T-helper 17 cell (primary cell): ENCODE measurements around the gene PRR19. TPM values are rescaled to one million over a fixed set of nuclear protein-coding genes. Genes with fewer than 3 reads are reported as not detected.
A peak's percentile ranks its signal among the peaks of the same experiment; 100 is the strongest.
"Not testable (repeated sequence)": the region's sequence is repeated elsewhere in the genome, so short reads cannot be mapped to it uniquely, and the experiment has no call there.

Source experiments
- ATAC-seq: fragments of 150-1000 bp; cut with Tn5 transposase; 2 replicates; pipeline ENCODE4 v1.10.0; 2021; ENCODE audit warnings: mild to moderate bottlenecking, moderate library complexity
- DNase-seq, 3 donors: peaks; one replicate each; pipeline versions ENCODE4 v3.0.0 to v3.0.0-alpha.2; 2020 to 2021
- H3K9me3 ChIP-seq: one replicate; pipeline ENCODE4 v1.7.0; 2013; ENCODE audit warnings: low read length, mild to moderate bottlenecking; ENCODE audit not compliant: control insufficient read depth, poor library complexity, severe bottlenecking
- H3K27ac Mint-ChIP-seq: one replicate; pipeline ENCODE4 v1.8.0; 2022; ENCODE audit warnings: mild to moderate bottlenecking, moderate library complexity, mixed read lengths
- H3K27me3 Mint-ChIP-seq: one replicate; pipeline ENCODE4 v1.8.0; 2022; ENCODE audit warnings: mixed read lengths
- H3K36me3 Mint-ChIP-seq: one replicate; pipeline ENCODE4 v1.8.0; 2022; ENCODE audit warnings: low read depth, mixed read lengths
- H3K4me1 Mint-ChIP-seq: one replicate; pipeline ENCODE4 v1.8.0; 2022; ENCODE audit warnings: mild to moderate bottlenecking, mixed read lengths
- H3K4me3 Mint-ChIP-seq: one replicate; pipeline ENCODE4 v1.8.0; 2022; ENCODE audit warnings: mild to moderate bottlenecking, moderate library complexity, mixed read lengths
- total RNA-seq, 4 donors: library from RNA in 2 of 4; stranded (reverse) in 2 of 4; gene quantifications; one replicate each; pipeline ENCODE4 v1.2.3 and lab custom pipeline; 2022 to 2026

Gene PRR19, protein sequence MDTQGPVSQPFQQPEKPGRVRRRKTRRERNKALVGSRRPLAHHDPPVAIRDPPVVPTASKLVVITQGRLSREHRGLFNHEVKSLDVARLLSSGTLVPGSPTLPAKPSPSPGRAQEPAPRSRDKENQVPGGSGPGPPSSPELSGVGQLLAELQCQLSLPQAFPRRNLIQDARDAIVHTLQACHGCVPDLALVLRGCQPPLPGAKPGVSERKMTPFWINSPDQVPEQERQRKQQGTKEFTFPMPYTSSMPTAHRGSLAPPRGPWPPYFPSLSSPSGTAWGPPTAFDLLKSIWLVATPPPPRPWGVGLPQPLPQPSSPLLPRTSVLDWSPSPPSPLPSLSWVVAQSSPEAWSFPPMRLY
- under 1 TPM in 1 of 2 donors, not detected in 1; 0.50 TPM for total RNA-seq
- total RNA-seq (lab: John Stamatoyannopoulos, UW), result 0.12 to 0.23 reads per million in 2 donors

- H3K36me3 Mint-ChIP-seq, result no peaks in the 10 kb centered on the region
- H3K4me3 Mint-ChIP-seq, result peak within 1 kb of the TSS; percentile 91
- H3K27ac Mint-ChIP-seq, result peak within 1 kb of the TSS; percentile 88
- H3K4me1 Mint-ChIP-seq, result peaks cover 14% of the 10 kb centered on the region
- no peak for DNase-seq
- no peaks in the 10 kb centered on the region for H3K27me3 Mint-ChIP-seq
- no peaks in the 10 kb centered on the region for H3K9me3 ChIP-seq
- peak; percentile 16 for ATAC-seq
These were observed at the start of gene PRR19 for GRCh38 chr19:42301646-42302203. TSS of gene PRR19 (plus strand) at chr19:42302132. CDS start at chr19:42309585, 7,453 bp downstream.

- H3K9me3 ChIP-seq, result no peaks in the 10 kb centered on the region
- H3K27me3 Mint-ChIP-seq, result no peaks in the 10 kb centered on the region
- peak overlapping the region; percentile 96 for H3K4me3 Mint-ChIP-seq
- no peaks in the 10 kb centered on the region for H3K36me3 Mint-ChIP-seq
- DNase-seq (no peak), ATAC-seq (no peak)
- peaks cover 22% of the 10 kb centered on the region for H3K4me1 Mint-ChIP-seq
- peak overlapping the region; percentile 94 for H3K27ac Mint-ChIP-seq
These were observed 49.3 kb upstream of the PRR19 start for GRCh38 chr19:42252365-42253244.

- Mint-ChIP-seq H3K27me3 (no peaks in the 10 kb centered on the region), H3K36me3 (no peaks in the 10 kb centered on the region), H3K4me1 (peaks cover 22% of the 10 kb centered on the region), H3K4me3 (peak overlapping the region; percentile 96), H3K27ac (peak overlapping the region; percentile 94)
- no peaks in the 10 kb centered on the region for H3K9me3 ChIP-seq
- DNase-seq, result peak; percentile 37 to 63 (median 58)
- peak; percentile 32 for ATAC-seq
These were observed 48.5 kb upstream of the PRR19 start for GRCh38 chr19:42253245-42254088.

DNA sequence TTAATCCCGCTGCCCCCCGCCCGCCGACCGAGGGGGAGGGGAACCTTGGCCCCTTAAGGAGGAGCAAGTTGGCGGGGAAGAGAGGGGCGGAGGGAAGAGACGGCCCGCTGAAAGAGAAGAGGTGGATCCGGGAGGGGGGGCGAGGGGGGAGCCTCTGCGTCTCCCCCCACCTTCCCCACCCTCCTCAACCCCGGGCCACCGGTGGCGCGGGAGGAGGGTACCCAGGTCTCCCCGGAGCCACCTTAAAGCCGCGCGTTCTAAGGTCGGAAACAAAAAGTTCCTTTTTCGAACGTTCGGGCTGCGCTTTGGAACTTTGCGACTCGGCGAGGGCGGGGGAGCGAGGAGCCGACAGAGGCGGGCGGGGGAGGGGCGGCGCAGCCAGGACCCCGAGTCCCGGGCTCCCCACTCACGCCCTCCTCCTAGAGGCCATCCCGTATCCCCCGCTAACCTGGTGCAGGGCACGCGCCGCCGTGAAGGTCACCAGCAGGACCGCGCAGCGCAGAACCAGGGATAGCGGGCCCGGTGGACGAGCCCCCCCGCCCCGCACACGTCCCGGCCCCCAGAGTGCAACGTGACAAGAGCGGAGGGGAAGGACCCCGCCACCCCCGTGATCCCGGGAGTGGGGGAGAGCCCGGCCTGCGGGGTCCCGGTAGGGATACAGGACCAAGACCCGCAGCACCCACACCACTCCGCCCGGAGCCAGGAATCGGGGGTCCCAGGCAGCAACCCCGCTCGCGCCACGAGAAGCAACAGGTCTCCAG lies 47.7 kb upstream of the PRR19 start:
- H3K36me3 Mint-ChIP-seq, result no peaks in the 10 kb centered on the region
- H3K27me3 Mint-ChIP-seq, result no peaks in the 10 kb centered on the region
- DNase-seq (peak; percentile 63 to 67 (median 64)), ATAC-seq (peak; percentile 54)
- peak overlapping the region; percentile 86 for H3K4me3 Mint-ChIP-seq
- peaks cover 20% of the 10 kb centered on the region for H3K4me1 Mint-ChIP-seq
- no peak overlapping the region for H3K27ac Mint-ChIP-seq
- H3K9me3 ChIP-seq, result no peaks in the 10 kb centered on the region

DNA sequence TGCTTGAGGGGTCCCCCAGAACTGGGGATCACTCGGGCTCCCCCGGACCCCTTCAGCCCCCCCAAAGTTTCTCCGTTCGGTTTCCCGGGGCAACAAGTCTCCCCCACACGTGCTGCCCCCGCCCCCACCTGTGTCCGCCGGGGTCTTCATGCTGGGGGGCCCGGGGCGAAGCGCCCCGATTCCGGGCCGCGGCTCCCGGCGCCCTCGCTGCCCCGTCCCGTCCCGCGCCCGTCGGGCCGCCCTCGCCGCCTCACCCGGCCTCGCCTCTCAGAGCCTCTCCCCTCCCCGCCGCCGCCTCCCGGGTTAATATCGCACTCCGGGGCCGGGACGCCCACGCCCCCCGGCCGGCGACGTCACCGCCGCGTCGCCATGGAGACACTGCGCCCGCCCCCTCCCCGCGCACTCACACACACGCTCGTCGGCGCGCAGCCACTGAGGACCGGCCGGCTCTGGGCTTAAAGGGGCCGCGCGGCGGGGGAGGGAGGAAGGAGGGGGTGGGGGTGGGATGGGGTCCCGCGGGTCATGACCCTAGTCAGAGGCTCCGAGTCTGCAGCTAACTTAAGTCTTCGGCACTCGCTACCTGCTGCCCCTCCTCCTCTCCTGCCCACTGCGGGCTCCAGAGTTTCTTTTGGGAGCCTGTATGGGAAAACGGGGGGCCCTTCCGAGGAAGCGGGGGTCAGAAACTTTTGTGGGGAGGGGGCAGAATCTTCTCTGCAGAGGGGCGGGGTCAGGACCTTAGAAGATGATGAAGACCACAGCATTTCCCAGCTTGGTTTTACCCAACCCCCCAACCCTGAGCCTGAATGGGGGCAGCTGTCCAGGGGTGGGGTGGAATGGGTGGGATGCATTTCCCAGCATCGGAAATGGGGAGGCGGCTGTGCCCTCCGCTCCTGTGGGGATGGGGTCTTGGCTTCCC lies 46.8 kb upstream of the PRR19 start, which contains the start of gene ERF:
Gene ERF, minus strand, starts transcription at position 279 of the 916 bp plus-strand sequence. Its CDS starts 129 bp downstream, at position 150.
- Mint-ChIP-seq H3K36me3 (no peaks in the 10 kb centered on the region), H3K27ac (peak within 1 kb of the TSS; percentile 61), H3K27me3 (no peaks in the 10 kb centered on the region), H3K4me1 (peaks cover 20% of the 10 kb centered on the region), H3K4me3 (peak within 1 kb of the TSS; percentile 86)
- DNase-seq (peak; percentile 93 to 94 (median 93)), ATAC-seq (peak; percentile 82)
- H3K9me3 ChIP-seq, result no peaks in the 10 kb centered on the region

DNA sequence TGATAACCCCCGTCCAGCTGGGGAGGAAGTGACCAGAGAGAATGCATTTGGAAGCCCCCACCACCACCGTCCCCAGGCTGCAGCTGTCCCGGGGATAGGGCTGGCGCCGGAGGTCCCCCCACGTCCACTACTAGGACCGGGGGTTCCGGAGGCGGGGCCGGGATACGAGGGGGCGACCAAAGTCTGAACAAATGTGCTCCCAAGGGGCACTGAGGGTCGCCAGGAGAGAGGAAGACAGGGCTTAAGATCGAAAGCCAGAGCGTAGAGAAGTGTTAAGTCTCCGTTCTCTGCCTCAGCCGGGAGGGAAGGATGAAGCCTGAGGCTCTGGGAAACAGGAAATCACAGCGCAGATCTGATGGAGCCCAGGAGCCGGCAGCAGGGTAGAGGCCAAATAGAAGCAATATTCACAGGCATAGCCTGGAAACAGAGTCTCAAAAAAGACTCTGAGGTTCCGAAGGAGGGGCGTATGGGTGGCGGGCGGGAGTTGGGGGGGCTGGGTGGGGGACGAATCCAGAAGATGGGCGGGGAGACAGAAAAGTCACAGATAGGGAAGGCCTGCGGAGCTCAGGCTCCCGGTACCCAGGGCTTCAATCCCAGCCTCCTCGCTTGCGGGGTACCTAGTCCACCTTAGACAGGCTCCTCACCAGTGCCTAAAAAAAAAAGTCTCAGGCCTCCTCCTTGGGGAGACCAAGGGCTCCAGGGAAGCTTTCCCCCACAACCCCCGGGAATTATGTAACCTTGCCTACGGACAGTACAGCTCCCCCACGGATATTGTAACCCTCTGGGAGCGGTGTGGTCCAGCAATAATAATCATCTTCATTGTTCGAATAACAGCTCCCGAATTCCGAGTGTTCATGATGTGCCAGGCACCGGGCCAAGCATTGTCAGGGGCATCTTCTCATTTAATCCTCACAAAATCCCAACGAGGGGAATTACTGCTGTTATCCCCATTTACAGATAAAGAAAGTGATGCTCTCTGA lies 45.9 kb upstream of the PRR19 start:
- peak overlapping the region; percentile 86 for H3K4me3 Mint-ChIP-seq
- DNase-seq, result no peak
- no peaks in the 10 kb centered on the region for H3K9me3 ChIP-seq
- no peaks in the 10 kb centered on the region for H3K36me3 Mint-ChIP-seq
- no peaks in the 10 kb centered on the region for H3K27me3 Mint-ChIP-seq
- no peak for ATAC-seq
- H3K4me1 Mint-ChIP-seq, result peaks cover 20% of the 10 kb centered on the region
- H3K27ac Mint-ChIP-seq, result peak overlapping the region; percentile 61

DNA sequence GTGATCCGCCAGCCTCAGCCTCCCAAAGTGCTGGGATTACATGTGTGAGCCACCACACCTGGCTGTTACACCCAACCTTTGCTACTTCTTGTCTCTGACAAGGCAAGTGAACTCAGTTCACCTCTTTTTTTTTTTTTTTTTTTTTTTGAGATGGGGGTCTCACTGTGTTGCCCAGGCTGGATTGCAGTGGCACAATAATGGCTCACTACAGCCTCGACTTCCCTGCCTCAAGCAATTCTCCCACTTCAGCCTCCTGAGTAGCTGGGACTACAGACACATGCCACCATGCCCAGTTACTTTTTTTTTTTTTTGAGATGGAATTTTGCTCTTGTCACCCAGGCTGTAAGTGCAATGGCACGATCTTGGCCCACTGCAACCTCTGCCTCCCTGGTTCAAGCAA lies 44.1 kb upstream of the PRR19 start:
- not testable (repeated sequence) for H3K4me3 Mint-ChIP-seq, H3K9me3 ChIP-seq, DNase-seq, ATAC-seq, H3K27ac Mint-ChIP-seq, H3K27me3 Mint-ChIP-seq, H3K36me3 Mint-ChIP-seq
- H3K4me1 Mint-ChIP-seq, result peaks cover 11% of the 10 kb centered on the region

DNA sequence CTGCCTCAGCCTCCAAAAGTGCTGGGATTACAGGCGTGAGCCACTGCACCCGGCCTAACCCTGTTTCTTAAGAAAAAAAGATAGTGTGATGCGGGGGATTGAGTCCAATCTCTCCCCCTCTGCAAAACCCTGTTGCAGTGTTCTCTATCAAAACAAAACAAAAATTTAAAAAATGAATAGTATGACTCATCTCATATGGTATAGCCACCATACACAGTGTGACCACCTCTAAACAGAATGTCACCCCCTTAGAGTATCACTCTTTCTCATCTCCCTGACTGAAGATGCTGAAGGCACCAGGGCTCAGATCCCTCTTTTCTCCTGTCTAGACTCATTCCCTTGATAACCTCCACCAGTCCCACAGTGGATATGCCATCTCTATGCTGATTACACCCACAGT lies 40.2 kb upstream of the PRR19 start:
- no peak overlapping the region for H3K27ac Mint-ChIP-seq
- DNase-seq, result no peak
- peaks cover 2% of the 10 kb centered on the region for H3K36me3 Mint-ChIP-seq
- no peaks in the 10 kb centered on the region for H3K27me3 Mint-ChIP-seq
- H3K9me3 ChIP-seq, result no peaks in the 10 kb centered on the region
- no peak overlapping the region for H3K4me3 Mint-ChIP-seq
- no peak for ATAC-seq
- peaks cover under 1% of the 10 kb centered on the region for H3K4me1 Mint-ChIP-seq

- not testable (repeated sequence) for H3K27ac Mint-ChIP-seq, H3K4me3 Mint-ChIP-seq, H3K27me3 Mint-ChIP-seq
These were observed 35.8 kb upstream of the PRR19 start for GRCh38 chr19:42266105-42266504.

GRCh38 chr19:42266928-42267603 lies 34.9 kb upstream of the PRR19 start:
- not testable (repeated sequence) for H3K4me3 Mint-ChIP-seq, H3K27ac Mint-ChIP-seq, H3K9me3 ChIP-seq, ATAC-seq, H3K27me3 Mint-ChIP-seq, H3K36me3 Mint-ChIP-seq, DNase-seq
- H3K4me1 Mint-ChIP-seq, result peaks cover 27% of the 10 kb centered on the region

More at GRCh38 chr19:42266105-42266504, 35.8 kb upstream of the PRR19 start:
- not testable (repeated sequence) for H3K9me3 ChIP-seq, DNase-seq, H3K36me3 Mint-ChIP-seq, ATAC-seq
- H3K4me1 Mint-ChIP-seq, result peaks cover 22% of the 10 kb centered on the region
